GM12878 (cell line): ENCODE measurements around the gene NAA25. TPM values are rescaled to one million over a fixed set of nuclear protein-coding genes. Genes with fewer than 3 reads are reported as not detected.
"Not testable (repeated sequence)": the region's sequence is repeated elsewhere in the genome, so short reads cannot be mapped to it uniquely, and the experiment has no call there.

Experiments used
- ATAC-seq: fragments of 200-7000 bp; cut with Tn5 transposase; 3 replicates; pipeline ENCODE4 v1.9.1; 2020; ENCODE audit warnings: mild to moderate bottlenecking, moderate library complexity
- BruUV-seq: library from RNA; stranded (reverse); fragments of 400-500 nt; replicated peaks from 2 replicates; lab custom pipeline; 2021; lab: Mats Ljungman, UMichigan
- CTCF ChIA-PET: fragments of 300-600 bp; sonication (Branson Sonifier 250); formaldehyde crosslinking; extraction: SDS; loops from one replicate; lab custom pipeline; 2021; ENCODE audit warnings: inconsistent platforms; lab: Yijun Ruan, JAX
- POLR2A ChIA-PET: fragments of 350-600 bp; formaldehyde crosslinking; extraction: SDS; loops from one replicate; lab custom pipeline; 2021; ENCODE audit warnings: inconsistent platforms; lab: Charles Lee
- RAD21 ChIA-PET: fragments of 300-600 bp; sonication (Branson Sonifier 250); formaldehyde crosslinking; loops from one replicate; lab custom pipeline; 2023; ENCODE audit warnings: antibody characterized with exemption; ENCODE audit not compliant: unreplicated experiment; lab: Charles Lee
- SMC1A ChIA-PET: fragments of 300-600 bp; sonication (Branson Sonifier 250); formaldehyde crosslinking; loops from one replicate; lab custom pipeline; 2023; ENCODE audit not compliant: unreplicated experiment, uncharacterized antibody; lab: Charles Lee
- DNase-seq: peaks from one replicate; pipeline ENCODE4 v3.0.0-alpha.2; 2011; ENCODE audit warnings: low read depth, low spot score
- FAIRE-seq: peaks from 3 replicates; lab custom pipeline; 2011; peaks lifted over from hg19 to GRCh38; lab: Jason Lieb, UNC
- H2AFZ ChIP-seq: 2 replicates; pipeline ENCODE4 v1.6.0; 2011; ENCODE audit warnings: low read depth, low read length, control low read depth; ENCODE audit not compliant: control insufficient read depth
- H3K27ac ChIP-seq: 2 replicates; pipeline ENCODE4 v1.5.1; 2011; ENCODE audit warnings: control low read depth; ENCODE audit not compliant: control insufficient read depth, insufficient read depth
- H3K27me3 ChIP-seq, 2 experiments: replicated peaks in 1 of 2; 2 replicates each; pipeline versions ENCODE4 v1.6.0 to v1.6.1; 2011; ENCODE audit warnings: low read length in 1 of 2; ENCODE audit not compliant: control insufficient read depth in 2 of 2, insufficient read depth in 2 of 2
- H3K36me3 ChIP-seq, 2 experiments: 2 replicates each; pipeline ENCODE4 v1.5.1; 2011; ENCODE audit warnings: low read length in 1 of 2; ENCODE audit not compliant: control insufficient read depth in 2 of 2, insufficient read depth in 2 of 2
- H3K4me1 ChIP-seq: 2 replicates; pipeline ENCODE4 v1.6.1; 2011; ENCODE audit warnings: mild to moderate bottlenecking, low read length, moderate library complexity, mixed read lengths; ENCODE audit not compliant: control insufficient read depth, insufficient read depth
- H3K4me2 ChIP-seq: 2 replicates; pipeline ENCODE4 v1.6.0; 2011; ENCODE audit warnings: control low read depth; ENCODE audit not compliant: control insufficient read depth, insufficient read depth
- H3K4me3 ChIP-seq: fragments of 200-600 bp; sonication (generic); 2 replicates; pipeline ENCODE4 v1.5.1; 2016
- H3K79me2 ChIP-seq: 2 replicates; pipeline ENCODE4 v1.6.0; 2011; ENCODE audit warnings: low read length; ENCODE audit not compliant: control insufficient read depth, insufficient read depth
- H3K9ac ChIP-seq: 2 replicates; pipeline ENCODE4 v1.8.0; 2011; ENCODE audit warnings: low read length, control low read depth, mixed read lengths; ENCODE audit not compliant: control insufficient read depth, insufficient read depth
- H3K9me3 ChIP-seq: replicated peaks from 3 replicates; pipeline ENCODE4 v1.5.1; 2011; ENCODE audit warnings: mild to moderate bottlenecking, low read length; ENCODE audit not compliant: control insufficient read depth, insufficient read depth
- H4K20me1 ChIP-seq: 2 replicates; pipeline ENCODE4 v1.6.0; 2011; ENCODE audit not compliant: control insufficient read depth, insufficient read depth
- CHD4 ChIP-seq: fragments of 200-600 bp; sonication (generic); IDR thresholded peaks from 2 replicates; pipeline ENCODE4 v1.6.1; 2016; ENCODE audit warnings: mild to moderate bottlenecking
- KLF5 ChIP-seq: fragments of 450-650 bp; IDR thresholded peaks from 2 replicates; pipeline ENCODE4 v1.6.1; 2014; ENCODE audit warnings: mild to moderate bottlenecking; ENCODE audit not compliant: partially characterized antibody
- LARP7 ChIP-seq: fragments of 450-650 bp; IDR thresholded peaks from 2 replicates; pipeline ENCODE4 v1.6.1; 2017; ENCODE audit warnings: mild to moderate bottlenecking
- NFYB ChIP-seq: IDR thresholded peaks from 2 replicates; pipeline ENCODE4 v1.6.1; 2011; ENCODE audit warnings: low read depth, mild to moderate bottlenecking, low read length, improper control_type of control experiment, moderate library complexity; ENCODE audit not compliant: insufficient read depth
- NR2C2 ChIP-seq: IDR thresholded peaks from 2 replicates; pipeline ENCODE4 v1.6.1; 2011; ENCODE audit warnings: borderline replicate concordance, low read depth; ENCODE audit not compliant: control insufficient read depth, insufficient read length
- WRNIP1 ChIP-seq: IDR thresholded peaks from 2 replicates; pipeline ENCODE4 v1.6.1; 2011; ENCODE audit warnings: low read depth, low read length, improper control_type of control experiment, borderline replicate concordance
- WGBS: methylation state at CpG from one replicate; pipeline ENCODE4 v1.1.6; 2016; ENCODE audit warnings: low lambda C conversion rate; ENCODE audit not compliant: insufficient replicate concordance, insufficient coverage; ENCODE audit errors: missing lambda C conversion rate; 5-methylcytosine and 5-hydroxymethylcytosine counted together
- in situ Hi-C: fragments of 300-500 bp; cut with MboI; formaldehyde crosslinking; loops from 9 replicates; pipeline ENCODE4 v1.14.3; 2018; ENCODE audit warnings: mixed read lengths
- intact Hi-C: fragments of 100-400 bp; cut with micrococcal nuclease; formaldehyde crosslinking; loops from one replicate; pipeline ENCODE4 v1.14.2; 2022; ENCODE audit not compliant: unreplicated experiment
- polyA plus RNA-seq, 11 experiments: library from polyadenylated mRNA; depleted of rRNA in 4 of 11; unstranded in 6 of 11; stranded (reverse) in 5 of 11; fragments of >200 nt; fragmentation: Nextera tagmentation in 4 of 11; fragmentation: Illumina TruSeq in 1 of 11; extraction: Ambion mirVana in 4 of 11; extraction: Trizol in 1 of 11; gene quantifications; 1 replicate in 1 of 11; 2 replicates in 10 of 11; pipeline versions ENCODE4 v1.2.1 to v1.2.3, GENCODE V29; 2011 to 2016; ENCODE audit warnings: inconsistent platforms in 2 of 11, missing spikeins in 2 of 11, low read depth in 1 of 11
- total RNA-seq, 4 experiments: library from RNA; depleted of rRNA in 3 of 4; stranded (reverse); fragments of >200 nt in 3 of 4; fragmentation: Illumina TruSeq in 1 of 4; extraction: Trizol in 1 of 4; gene quantifications; 2 replicates each; pipeline versions ENCODE4 v1.2.1 to v1.2.3, GENCODE V29; 2013 to 2021
- TF ChIP-seq, protein P1 (sequence below): fragments of 150-350 bp; IDR thresholded peaks from 2 replicates; pipeline ENCODE4 v1.6.1; 2014; ENCODE audit warnings: mild to moderate bottlenecking, low read depth, low read length

NAA25 gene
- total and polyA plus RNA-seq, 10 of the 15 experiments (the other 5 are each of a cell fraction or from before 2014, with no cell fraction given): 15.0 to 39.2 (median 29.4) TPM

DNA sequence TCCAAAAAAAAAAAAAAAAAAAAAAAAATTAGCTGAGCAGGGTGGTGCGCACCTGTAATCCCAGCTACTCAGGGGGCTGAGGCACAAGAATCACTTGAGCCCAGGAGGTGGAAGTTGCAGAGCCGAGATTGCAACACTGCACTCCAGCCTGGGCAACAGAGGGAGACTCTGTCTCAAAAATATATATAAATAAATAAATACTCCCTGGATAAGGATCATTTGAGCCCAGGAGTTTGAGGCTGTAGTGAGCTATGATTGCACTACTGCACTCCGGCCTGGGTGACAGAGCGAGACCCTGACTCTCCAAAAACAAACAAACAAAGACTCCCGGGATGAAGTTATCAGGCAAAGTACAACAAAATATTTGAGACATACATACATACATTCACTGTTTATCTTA, 3.3 kb upstream of the NAA25 start:
- CTCF ChIA-PET: interaction anchor here (0.6 to 1.6 kb wide), 4 partner anchors 10 to 62 kb away, joined by 3 to 4 read pairs (median 3); partner anchors contain the start of gene TRAFD1
- 90% methylated on average over 5 of the region's 5 CpGs for WGBS
- H3K79me2 ChIP-seq: peaks cover 21% of the 10 kb centered on the region
- H3K27ac ChIP-seq: no peak overlapping the region
- intact Hi-C loops: no loop called here
- SMC1A ChIA-PET: interaction anchor here (0.6 to 3.9 kb wide), 5 partner anchors 10 to 73 kb away, joined by 3 to 14 read pairs (median 3); partner anchors contain the start of gene TRAFD1
- BruUV-seq: no TSS peak
- no peaks in the 10 kb centered on the region for H3K27me3 ChIP-seq
- no peaks in the 10 kb centered on the region for H4K20me1 ChIP-seq
- in situ Hi-C loops: no loop called here
- H2AFZ ChIP-seq: no peak overlapping the region
- POLR2A ChIA-PET: interaction anchor here (9.3 kb wide), 1 partner anchor 16 kb away, joined by 161 read pairs; the partner anchor contains the start of gene TRAFD1
- DNase-seq (no peak), ATAC-seq (no peak)
- no peak overlapping the region for H3K9ac ChIP-seq
- peaks cover 5% of the 10 kb centered on the region; the same call in 1 of the 2 replicates for H3K4me1 ChIP-seq
- no peaks in the 10 kb centered on the region for H3K9me3 ChIP-seq
- TF ChIP-seq LARP7: no peak
- TF ChIP-seq, protein P1, sequence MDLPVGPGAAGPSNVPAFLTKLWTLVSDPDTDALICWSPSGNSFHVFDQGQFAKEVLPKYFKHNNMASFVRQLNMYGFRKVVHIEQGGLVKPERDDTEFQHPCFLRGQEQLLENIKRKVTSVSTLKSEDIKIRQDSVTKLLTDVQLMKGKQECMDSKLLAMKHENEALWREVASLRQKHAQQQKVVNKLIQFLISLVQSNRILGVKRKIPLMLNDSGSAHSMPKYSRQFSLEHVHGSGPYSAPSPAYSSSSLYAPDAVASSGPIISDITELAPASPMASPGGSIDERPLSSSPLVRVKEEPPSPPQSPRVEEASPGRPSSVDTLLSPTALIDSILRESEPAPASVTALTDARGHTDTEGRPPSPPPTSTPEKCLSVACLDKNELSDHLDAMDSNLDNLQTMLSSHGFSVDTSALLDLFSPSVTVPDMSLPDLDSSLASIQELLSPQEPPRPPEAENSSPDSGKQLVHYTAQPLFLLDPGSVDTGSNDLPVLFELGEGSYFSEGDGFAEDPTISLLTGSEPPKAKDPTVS: no peak
- TF ChIP-seq NFYB: no peak
- TF ChIP-seq CHD4: no peak
- no peak for TF ChIP-seq WRNIP1
- TF ChIP-seq NR2C2: no peak
- no peak for TF ChIP-seq KLF5
- TF ChIP-seq, all 136 proteins: peak for 0
- Histone ChIP-seq H3K4me2 (no peak overlapping the region), H3K36me3 (no peaks in the 10 kb centered on the region), H3K4me3 (no peak overlapping the region)
- no peak for FAIRE-seq
- RAD21 ChIA-PET: interaction anchor here (0.6 kb wide), 1 partner anchor 99 kb away, joined by 3 read pairs; no protein-coding TSS in a partner anchor

DNA sequence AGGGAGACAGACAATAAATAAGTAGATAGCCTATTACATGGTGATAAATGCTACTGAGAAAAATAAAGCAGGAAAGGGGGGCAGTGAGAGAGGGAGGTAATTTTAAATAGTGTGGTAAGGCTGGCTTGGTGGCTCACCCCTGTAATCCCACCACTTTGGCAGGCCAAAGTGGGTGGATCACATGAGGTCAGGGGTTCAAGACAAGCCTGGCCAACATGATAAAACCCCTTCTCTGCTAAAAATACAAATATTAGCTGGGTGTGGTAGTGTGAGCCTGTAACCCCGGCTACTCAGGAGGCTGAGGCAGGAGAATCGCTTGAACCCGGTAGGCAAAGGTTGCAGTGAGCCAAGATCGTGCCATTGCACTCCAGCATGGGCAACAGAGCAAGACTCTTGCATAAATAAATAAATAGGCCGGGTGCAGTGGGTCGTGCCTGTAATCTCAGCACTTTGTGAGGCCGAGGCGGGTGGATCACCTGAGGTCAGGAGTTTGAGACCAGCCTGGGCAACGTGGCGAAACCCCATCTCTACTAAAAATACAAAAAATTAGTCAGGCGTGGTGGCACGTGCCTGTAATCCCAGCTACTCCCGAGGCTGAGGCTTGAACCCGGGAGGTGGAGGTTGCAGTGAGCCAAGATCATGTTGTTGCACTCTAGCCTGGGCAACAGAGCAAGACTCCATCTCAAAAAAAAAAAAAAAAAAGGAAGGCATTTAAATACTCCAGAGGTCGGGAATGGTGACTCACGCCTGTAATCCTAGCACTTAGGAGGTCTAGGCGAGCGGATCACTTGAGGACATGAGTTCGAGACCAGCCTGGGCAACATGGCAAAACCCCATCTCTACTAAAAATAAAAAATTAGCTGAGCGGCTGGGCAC, 2.4 kb upstream of the NAA25 start:
- CTCF ChIA-PET: interaction anchor here (0.6 to 4.0 kb wide), 5 partner anchors 11 to 63 kb away, joined by 3 to 12 read pairs (median 3); partner anchors contain the start of gene TRAFD1
- H3K4me1 ChIP-seq, BruUV-seq, H3K9me3 ChIP-seq, intact Hi-C loops, H3K9ac ChIP-seq, H4K20me1 ChIP-seq, H3K36me3 ChIP-seq, in situ Hi-C loops, H3K4me2 ChIP-seq, ATAC-seq, H2AFZ ChIP-seq, DNase-seq, H3K27me3 ChIP-seq, H3K4me3 ChIP-seq, H3K27ac ChIP-seq, FAIRE-seq: not testable (repeated sequence)
- peaks cover 31% of the 10 kb centered on the region for H3K79me2 ChIP-seq
- WGBS: 87% methylated on average over 20 of the region's 20 CpGs
- SMC1A ChIA-PET: interaction anchor here (1.3 to 6.3 kb wide), 3 partner anchors 11 to 20 kb away, joined by 3 to 72 read pairs (median 72); partner anchors contain the start of gene TRAFD1
- RAD21 ChIA-PET: interaction anchor here (0.6 to 0.8 kb wide), 2 partner anchors 14 to 99 kb away, joined by 3 to 5 read pairs; partner anchors contain the start of gene TRAFD1
- POLR2A ChIA-PET: interaction anchor here (0.6 to 9.3 kb wide), 2 partner anchors 17 to 52 kb away, joined by 7 to 161 read pairs; partner anchors contain the start of gene TRAFD1
